CD14-positive monocyte (primary cell): ENCODE data around the gene ELOVL1. TPM values are rescaled to one million over a fixed set of nuclear protein-coding genes. Genes with fewer than 3 reads are reported as not detected.

Experiments used
- DNase-seq, 3 donors: peaks; one replicate each; pipeline ENCODE4 v3.0.0-alpha.2; 2011 to 2022
- H2AFZ ChIP-seq: 2 replicates; pipeline ENCODE4 v1.6.0; 2012; ENCODE audit warnings: mild to moderate bottlenecking, low read depth, low read length, inconsistent platforms; ENCODE audit not compliant: insufficient read depth, poor library complexity, severe bottlenecking
- H3K27ac ChIP-seq, 2 donors: 1 replicate in 1 of 2; 2 replicates in 1 of 2; pipeline ENCODE4 v1.5.1; 2012 to 2013; ENCODE audit warnings: low read length in 2 of 2, control low read depth in 1 of 2, inconsistent platforms in 1 of 2, low read depth in 1 of 2, mild to moderate bottlenecking in 1 of 2
- H3K27me3 ChIP-seq, 2 donors: one replicate each; pipeline versions ENCODE4 v1.6.0 to v1.6.1; 2011 to 2013; ENCODE audit warnings: low read length in 2 of 2; ENCODE audit not compliant: control insufficient read depth in 2 of 2, insufficient read depth in 2 of 2
- H3K36me3 ChIP-seq, 2 donors: replicated peaks in 1 of 2; 1 replicate in 1 of 2; 2 replicates in 1 of 2; pipeline versions ENCODE4 v1.5.1 to v1.6.1; 2012 to 2013; ENCODE audit warnings: low read length in 2 of 2, control low read depth in 1 of 2, inconsistent platforms in 1 of 2, mild to moderate bottlenecking in 1 of 2; ENCODE audit not compliant: insufficient read depth in 2 of 2, control insufficient read depth in 1 of 2
- H3K4me1 ChIP-seq, 2 donors: 1 replicate in 1 of 2; 2 replicates in 1 of 2; pipeline versions ENCODE4 v1.5.1 to v1.6.1; 2012 to 2013; ENCODE audit warnings: low read length in 2 of 2, control low read depth in 1 of 2, inconsistent platforms in 1 of 2, mild to moderate bottlenecking in 1 of 2, moderate library complexity in 1 of 2; ENCODE audit not compliant: insufficient read depth in 2 of 2, control insufficient read depth in 1 of 2
- H3K4me2 ChIP-seq: replicated peaks from 2 replicates; pipeline ENCODE3; 2012; ENCODE audit warnings: low read length, moderate library complexity, mild to moderate bottlenecking; ENCODE audit not compliant: poor library complexity, severe bottlenecking; ENCODE audit errors: extremely low read depth
- H3K4me3 ChIP-seq, 3 experiments: fragments of 200-600 bp in 1 of 3; sonication (generic) in 1 of 3; replicated peaks in 1 of 3; 1 replicate in 2 of 3; 2 replicates in 1 of 3; pipeline ENCODE4 v1.5.1; 2011 to 2013; ENCODE audit warnings: low read length in 3 of 3, mild to moderate bottlenecking in 3 of 3, control low read depth in 2 of 3, low read depth in 2 of 3, inconsistent platforms in 1 of 3, moderate library complexity in 1 of 3
- H3K79me2 ChIP-seq: 2 replicates; pipeline ENCODE4 v1.6.0; 2012; ENCODE audit warnings: mild to moderate bottlenecking, control low read depth, inconsistent platforms, low read length, moderate library complexity; ENCODE audit not compliant: insufficient read depth
- H3K9ac ChIP-seq: 2 replicates; pipeline ENCODE4 v1.6.0; 2017; ENCODE audit warnings: low read length, mild to moderate bottlenecking; ENCODE audit not compliant: insufficient read depth, poor library complexity, severe bottlenecking
- H3K9me3 ChIP-seq, 2 donors: replicated peaks in 1 of 2; 1 replicate in 1 of 2; 2 replicates in 1 of 2; pipeline versions ENCODE4 v1.5.1 to v1.6.1; 2012 to 2013; ENCODE audit warnings: low read length in 2 of 2, control low read depth in 1 of 2; ENCODE audit not compliant: control insufficient read depth in 1 of 2, insufficient read depth in 1 of 2
- H4K20me1 ChIP-seq: 2 replicates; pipeline ENCODE4 v1.6.0; 2012; ENCODE audit warnings: mild to moderate bottlenecking, low read length, control low read depth, moderate library complexity; ENCODE audit not compliant: insufficient read depth
- H3K27ac Mint-ChIP-seq, 7 donors: one replicate each; pipeline ENCODE4 v1.8.0; 2020; ENCODE audit warnings: mild to moderate bottlenecking in 7 of 7, mixed read lengths in 7 of 7, moderate library complexity in 6 of 7, inconsistent platforms in 2 of 7
- H3K27me3 Mint-ChIP-seq, 3 donors: one replicate each; pipeline ENCODE4 v1.8.0; 2021 to 2022; ENCODE audit warnings: low read depth in 3 of 3, mild to moderate bottlenecking in 3 of 3, mixed read lengths in 3 of 3, moderate library complexity in 3 of 3, inconsistent platforms in 1 of 3
- H3K36me3 Mint-ChIP-seq, 2 donors: one replicate each; pipeline ENCODE4 v1.8.0; 2020; ENCODE audit warnings: mixed read lengths in 2 of 2, inconsistent platforms in 1 of 2, mild to moderate bottlenecking in 1 of 2
- H3K4me1 Mint-ChIP-seq: one replicate; pipeline ENCODE4 v1.8.0; 2020; ENCODE audit warnings: mild to moderate bottlenecking, mixed read lengths
- H3K4me3 Mint-ChIP-seq, 2 donors: one replicate each; pipeline ENCODE4 v1.8.0; 2020; ENCODE audit warnings: mild to moderate bottlenecking in 2 of 2, mixed read lengths in 2 of 2, moderate library complexity in 1 of 2
- H3K9me3 Mint-ChIP-seq, 7 donors: one replicate each; pipeline ENCODE4 v1.8.0; 2020 to 2022; ENCODE audit warnings: mixed read lengths in 7 of 7, mild to moderate bottlenecking in 6 of 7, moderate library complexity in 6 of 7, inconsistent platforms in 2 of 7
- CTCF ChIP-seq: fragments of 200-600 bp; IDR thresholded peaks from one replicate; pipeline ENCODE4 v1.8.0; 2022; ENCODE audit warnings: antibody characterized with exemption, mild to moderate bottlenecking
- WGBS: methylation state at CpG from one replicate; pipeline ENCODE4 v1.1.5; 2013; ENCODE audit warnings: missing lambda C conversion rate; ENCODE audit not compliant: insufficient coverage; 5-methylcytosine and 5-hydroxymethylcytosine counted together
- intact Hi-C, 2 donors: fragments of 100-400 bp; cut with micrococcal nuclease; formaldehyde crosslinking; loops; one replicate each; pipeline versions ENCODE4 v1.15.0 to v1.15.1; 2023
- polyA plus RNA-seq, 3 donors: library from polyadenylated mRNA; depleted of rRNA in 1 of 3; unstranded in 2 of 3; stranded (reverse) in 1 of 3; fragments of 300-500 nt in 2 of 3; fragments of >200 nt in 1 of 3; fragmentation: Illumina TruSeq in 2 of 3; gene quantifications; 1 replicate in 2 of 3; 2 replicates in 1 of 3; pipeline ENCODE4 v1.2.3, GENCODE V29; 2012 to 2021

Gene ELOVL1
- polyA plus RNA-seq, 3 donors: 135 to 151 (median 148) TPM

GRCh38 chr1:43316738-43317520 lies 50.9 kb downstream of the ELOVL1 start:
- H3K4me3 ChIP-seq: no peak overlapping the region
- no peak overlapping the region for H3K4me2 ChIP-seq
- no peak overlapping the region for H2AFZ ChIP-seq
- Mint-ChIP-seq H3K4me3 (no peak overlapping the region), H3K27me3 (peaks cover 2 to 4% (median 2%) of the 10 kb centered on the region in 3 donors), H3K27ac (no peak overlapping the region), H3K4me1 (peaks cover 7% of the 10 kb centered on the region), H3K9me3 (no peaks in the 10 kb centered on the region), H3K36me3 (no peaks in the 10 kb centered on the region)
- H3K79me2 ChIP-seq: no peaks in the 10 kb centered on the region
- H3K27me3 ChIP-seq: no peaks in the 10 kb centered on the region
- H3K36me3 ChIP-seq: no peaks in the 10 kb centered on the region
- H3K9me3 ChIP-seq: no peaks in the 10 kb centered on the region
- WGBS: 98% methylated on average over 14 of the region's 16 CpGs
- intact Hi-C loops: no loop called here
- DNase-seq: no peak
- peaks cover 0 to 2% of the 10 kb centered on the region in 2 donors for H3K4me1 ChIP-seq
- TF ChIP-seq CTCF: no peak
- H3K9ac ChIP-seq: no peak overlapping the region
- no peaks in the 10 kb centered on the region for H4K20me1 ChIP-seq
- H3K27ac ChIP-seq: no peak overlapping the region

GRCh38 chr1:43315963-43316737 lies 51.7 kb downstream of the ELOVL1 start:
- Histone ChIP-seq H4K20me1 (no peaks in the 10 kb centered on the region), H3K4me3 (no peak overlapping the region), H3K9me3 (no peaks in the 10 kb centered on the region), H3K79me2 (no peaks in the 10 kb centered on the region), H3K27me3 (no peaks in the 10 kb centered on the region), H3K27ac (no peak overlapping the region), H3K4me1 (peaks cover 0 to 2% of the 10 kb centered on the region in 2 donors), H2AFZ (no peak overlapping the region), H3K9ac (no peak overlapping the region), H3K4me2 (no peak overlapping the region), H3K36me3 (no peaks in the 10 kb centered on the region)
- no peak for DNase-seq
- Mint-ChIP-seq H3K4me1 (peaks cover 7% of the 10 kb centered on the region), H3K27ac (peak overlapping the region in 1 of 7 donors; percentile 14), H3K4me3 (no peak overlapping the region), H3K9me3 (no peaks in the 10 kb centered on the region), H3K36me3 (no peaks in the 10 kb centered on the region), H3K27me3 (peaks cover 2 to 4% (median 2%) of the 10 kb centered on the region in 3 donors)
- no peak for TF ChIP-seq CTCF
- 95% methylated on average over 6 of the region's 10 CpGs for WGBS
- intact Hi-C loops: no loop called here
